NCI-H748 (cell line): ENCODE data around the gene KCTD19.

Experiments
- DNase-seq: peaks from one replicate; lab custom pipeline; 2025; ENCODE audit not compliant: unreplicated experiment; lab: John Stamatoyannopoulos, UW

Gene KCTD19

GRCh38 chr16:67326115-67326471 lies 448 bp downstream of the KCTD19 start:
- DNase-seq = no peak

GRCh38 chr16:67317853-67318252 lies 8.7 kb downstream of the KCTD19 start:
- DNase-seq = no peak

GRCh38 chr16:67312719-67313118 lies 13.8 kb downstream of the KCTD19 start:
- DNase-seq = no peak

GRCh38 chr16:67311607-67312488 lies 14.7 kb downstream of the KCTD19 start:
- no peak for DNase-seq

GRCh38 chr16:67310561-67310960 lies 16.0 kb downstream of the KCTD19 start:
- DNase-seq = no peak

GRCh38 chr16:67305216-67306071 lies 21.1 kb downstream of the KCTD19 start:
- no peak for DNase-seq

- no peak for DNase-seq
Observed at GRCh38 chr16:67304020-67304419, 22.5 kb downstream of the KCTD19 start.

GRCh38 chr16:67302970-67303369 lies 23.6 kb downstream of the KCTD19 start:
- DNase-seq = no peak

- no peak for DNase-seq
Observed at GRCh38 chr16:67302076-67302475, 24.5 kb downstream of the KCTD19 start.

GRCh38 chr16:67301080-67301782 lies 25.3 kb downstream of the KCTD19 start:
- DNase-seq = no peak

GRCh38 chr16:67299269-67299668 lies 27.3 kb downstream of the KCTD19 start:
- no peak for DNase-seq

GRCh38 chr16:67298277-67298676 lies 28.3 kb downstream of the KCTD19 start:
- no peak for DNase-seq

- no peak for DNase-seq
Observed at GRCh38 chr16:67296420-67296819, 30.1 kb downstream of the KCTD19 start.

- no peak for DNase-seq
Observed at GRCh38 chr16:67294938-67295361, 31.6 kb downstream of the KCTD19 start.

- no peak for DNase-seq
Observed at GRCh38 chr16:67294171-67294757, 32.3 kb downstream of the KCTD19 start.

GRCh38 chr16:67291461-67291860 lies 35.1 kb downstream of the KCTD19 start:
- no peak for DNase-seq

GRCh38 chr16:67287960-67288359 lies 38.6 kb downstream of the KCTD19 start:
- DNase-seq = no peak

- DNase-seq = no peak
Observed at GRCh38 chr16:67286441-67287235, 39.9 kb downstream of the KCTD19 start.

- peak; percentile 87 for DNase-seq
Observed at GRCh38 chr16:67284699-67285646, 41.6 kb downstream of the KCTD19 start.
